Measurements from ENCODE around the gene HOOK1. TPM values are rescaled to one million over a fixed set of nuclear protein-coding genes. Genes with fewer than 3 reads are reported as not detected.
"Not testable (repeated sequence)": the region's sequence is repeated elsewhere in the genome, so short reads cannot be mapped to it uniquely, and the experiment has no call there.

HOOK1 gene
- total RNA-seq, 1 donor from 2014 or later, result 21.2 TPM

DNA sequence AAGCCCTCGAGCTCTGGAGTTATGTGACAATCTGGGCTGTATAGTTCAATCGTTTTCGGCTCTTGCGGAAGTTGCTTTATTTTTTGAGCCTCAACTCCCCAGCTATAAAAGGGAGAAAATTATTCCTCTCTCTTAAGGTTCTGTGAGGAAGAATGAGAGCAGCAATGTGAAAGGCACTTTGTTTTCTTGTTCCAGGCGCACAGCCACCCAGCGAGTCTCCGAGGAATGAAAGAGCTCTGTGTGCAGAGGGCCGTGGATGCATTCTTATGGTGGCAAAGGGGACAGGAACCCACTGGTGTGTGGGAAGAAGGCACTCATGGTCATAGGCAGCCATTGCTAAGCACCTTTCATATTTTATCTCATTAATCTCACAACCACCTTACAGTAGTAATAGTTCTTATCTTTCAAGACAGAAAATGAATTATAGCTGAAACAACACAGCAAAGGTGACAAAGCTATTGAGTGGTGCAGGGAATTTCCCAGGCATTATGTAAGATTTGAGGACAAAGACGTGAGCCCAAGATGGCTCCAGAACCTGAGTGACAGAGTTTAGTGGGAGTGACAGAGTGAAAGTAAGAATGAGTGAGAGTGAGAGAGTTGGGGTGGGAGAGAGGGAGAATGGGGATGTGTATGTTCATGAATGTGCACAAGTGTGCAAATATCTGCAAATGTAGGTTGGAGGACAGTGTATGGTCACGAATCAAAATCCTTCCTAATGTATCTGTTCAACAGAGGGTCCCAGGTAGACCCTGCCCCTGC is 102.5 kb downstream of the HOOK1 start:
- peaks cover 4% of the 10 kb centered on the region for H3K4me1 Mint-ChIP-seq (ENCODE audit: unreplicated experiment)
- H3K4me3 Mint-ChIP-seq, result no peak overlapping the region
- H3K27ac Mint-ChIP-seq, result no peak overlapping the region
- peaks cover 18% of the 10 kb centered on the region for H3K27me3 Mint-ChIP-seq
- H3K9me3 Mint-ChIP-seq, result no peaks in the 10 kb centered on the region
- no peak for DNase-seq (ENCODE audit: extremely low spot score, unreplicated experiment)
- H3K36me3 Mint-ChIP-seq, result peaks cover 3% of the 10 kb centered on the region
- TF ChIP-seq, protein P1, sequence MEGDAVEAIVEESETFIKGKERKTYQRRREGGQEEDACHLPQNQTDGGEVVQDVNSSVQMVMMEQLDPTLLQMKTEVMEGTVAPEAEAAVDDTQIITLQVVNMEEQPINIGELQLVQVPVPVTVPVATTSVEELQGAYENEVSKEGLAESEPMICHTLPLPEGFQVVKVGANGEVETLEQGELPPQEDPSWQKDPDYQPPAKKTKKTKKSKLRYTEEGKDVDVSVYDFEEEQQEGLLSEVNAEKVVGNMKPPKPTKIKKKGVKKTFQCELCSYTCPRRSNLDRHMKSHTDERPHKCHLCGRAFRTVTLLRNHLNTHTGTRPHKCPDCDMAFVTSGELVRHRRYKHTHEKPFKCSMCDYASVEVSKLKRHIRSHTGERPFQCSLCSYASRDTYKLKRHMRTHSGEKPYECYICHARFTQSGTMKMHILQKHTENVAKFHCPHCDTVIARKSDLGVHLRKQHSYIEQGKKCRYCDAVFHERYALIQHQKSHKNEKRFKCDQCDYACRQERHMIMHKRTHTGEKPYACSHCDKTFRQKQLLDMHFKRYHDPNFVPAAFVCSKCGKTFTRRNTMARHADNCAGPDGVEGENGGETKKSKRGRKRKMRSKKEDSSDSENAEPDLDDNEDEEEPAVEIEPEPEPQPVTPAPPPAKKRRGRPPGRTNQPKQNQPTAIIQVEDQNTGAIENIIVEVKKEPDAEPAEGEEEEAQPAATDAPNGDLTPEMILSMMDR (conservative IDR thresholded peaks at IDR 0.05), result no peak

DNA sequence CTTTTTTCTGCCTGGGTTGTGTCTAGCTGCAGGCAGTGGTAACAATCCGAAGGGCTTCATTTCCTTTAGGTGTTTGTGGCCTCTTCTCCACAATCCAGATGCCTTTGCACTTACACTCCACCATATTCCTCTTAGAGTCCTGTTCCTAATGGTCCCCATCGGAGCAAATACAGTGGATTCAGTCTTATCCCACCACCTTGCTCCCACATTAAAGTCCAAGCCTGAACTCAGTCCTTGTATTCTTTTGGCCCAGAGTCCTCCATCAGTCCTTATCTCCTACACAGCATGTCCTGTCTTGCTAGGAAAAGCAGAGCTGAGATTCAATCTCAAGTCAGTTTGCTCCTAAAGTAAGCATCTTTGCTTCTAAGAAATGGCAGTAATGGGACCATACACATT is 103.0 kb downstream of the HOOK1 start:
- no peaks in the 10 kb centered on the region for H3K9me3 Mint-ChIP-seq
- peaks cover 18% of the 10 kb centered on the region for H3K27me3 Mint-ChIP-seq
- no peak for DNase-seq (ENCODE audit: extremely low spot score, unreplicated experiment)
- TF ChIP-seq, protein P1 (conservative IDR thresholded peaks at IDR 0.05), result no peak
- H3K36me3 Mint-ChIP-seq, result peaks cover 3% of the 10 kb centered on the region
- no peak overlapping the region for H3K4me3 Mint-ChIP-seq
- H3K27ac Mint-ChIP-seq, result no peak overlapping the region
- H3K4me1 Mint-ChIP-seq (ENCODE audit: unreplicated experiment), result peaks cover 4% of the 10 kb centered on the region

DNA sequence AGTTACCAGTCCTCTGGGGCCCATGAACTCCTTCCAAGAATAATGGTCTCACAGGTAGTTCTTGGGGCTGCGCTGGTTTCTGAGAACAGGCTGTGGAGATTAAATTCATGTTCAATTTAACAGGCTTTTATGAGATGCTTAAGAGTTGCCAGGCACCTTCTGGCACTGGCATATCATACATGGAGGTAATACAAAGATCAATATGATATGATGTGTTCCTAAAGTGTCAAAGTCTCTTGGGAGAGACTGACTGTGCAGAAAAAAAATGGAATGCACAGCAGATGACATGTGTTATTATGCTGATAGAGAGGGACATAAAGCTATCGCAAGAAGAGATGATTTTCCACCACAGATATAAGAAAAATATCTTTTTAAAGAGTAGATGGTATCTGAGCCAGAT is 105.0 kb downstream of the HOOK1 start:
- H3K36me3 Mint-ChIP-seq, result peaks cover 3% of the 10 kb centered on the region
- H3K27me3 Mint-ChIP-seq, result peaks cover 17% of the 10 kb centered on the region
- TF ChIP-seq, protein P1 (conservative IDR thresholded peaks at IDR 0.05), result no peak
- H3K4me3 Mint-ChIP-seq, result no peak overlapping the region
- H3K9me3 Mint-ChIP-seq, result peaks cover 6% of the 10 kb centered on the region
- peaks cover 4% of the 10 kb centered on the region for H3K4me1 Mint-ChIP-seq (ENCODE audit: unreplicated experiment)
- no peak for DNase-seq (ENCODE audit: extremely low spot score, unreplicated experiment)
- no peak overlapping the region for H3K27ac Mint-ChIP-seq

DNA sequence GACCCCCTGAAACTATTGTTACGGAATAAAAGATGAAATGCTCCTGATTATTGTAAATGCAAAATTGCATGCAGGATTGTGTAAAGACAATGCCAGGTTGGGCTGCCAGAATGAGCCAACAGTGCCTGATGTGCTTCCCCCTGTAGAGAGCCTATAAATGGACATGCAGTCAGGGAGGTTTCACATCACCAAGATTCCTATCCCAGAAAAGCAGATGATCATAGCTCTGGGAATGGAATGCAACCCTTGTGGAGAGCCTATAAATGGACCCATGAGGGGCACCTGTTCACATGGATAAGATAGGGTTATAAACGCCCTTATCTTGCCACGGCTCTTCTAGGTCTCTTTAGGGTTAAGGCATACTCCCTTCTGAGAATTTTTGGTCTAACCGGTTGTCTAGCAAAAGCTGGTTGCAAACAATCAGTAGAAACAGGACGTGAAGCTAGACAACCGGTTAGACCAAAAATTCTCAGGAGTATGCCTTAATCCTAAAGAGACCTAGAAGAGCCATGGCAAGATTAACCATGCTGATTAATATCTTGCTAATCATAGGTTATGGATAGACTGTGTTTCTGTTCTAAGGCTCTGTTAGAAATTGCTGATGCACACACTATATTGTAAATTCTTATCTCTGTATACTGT is 106.6 kb downstream of the HOOK1 start:
- not testable (repeated sequence) for H3K27ac Mint-ChIP-seq; H3K4me1 Mint-ChIP-seq (ENCODE audit: unreplicated experiment)
- H3K27me3 Mint-ChIP-seq, result peaks cover 31% of the 10 kb centered on the region

DNA sequence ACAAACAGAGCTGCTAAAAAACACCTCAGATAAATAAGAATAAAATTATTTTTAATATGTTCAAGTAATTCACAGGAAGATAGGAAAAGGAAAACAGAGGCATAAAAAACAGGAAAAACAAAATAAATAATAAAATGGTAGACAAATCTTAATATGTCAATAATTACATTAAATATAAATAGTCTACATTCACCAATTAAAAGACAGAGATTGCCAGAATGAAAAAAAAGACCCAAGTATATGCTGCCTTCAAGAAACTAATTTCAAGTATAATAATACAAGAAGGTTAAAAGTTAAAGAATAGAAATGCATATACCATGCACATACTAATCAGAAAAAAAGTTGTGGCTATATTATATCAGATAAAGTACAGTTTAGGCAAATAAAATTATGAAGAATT is 109.9 kb downstream of the HOOK1 start:
- Mint-ChIP-seq H3K4me3 (no peak overlapping the region), H3K27ac (no peak overlapping the region), H3K36me3 (no peaks in the 10 kb centered on the region), H3K9me3 (peaks cover 17% of the 10 kb centered on the region), H3K27me3 (peaks cover 53% of the 10 kb centered on the region), H3K4me1 (ENCODE audit: unreplicated experiment) (peaks cover 3% of the 10 kb centered on the region)
- TF ChIP-seq, protein P1 (conservative IDR thresholded peaks at IDR 0.05), result no peak
- DNase-seq (ENCODE audit: extremely low spot score, unreplicated experiment), result no peak

More for the DNA sequence above, 106.6 kb downstream of the HOOK1 start:
- H3K4me3 Mint-ChIP-seq; H3K36me3 Mint-ChIP-seq; DNase-seq (ENCODE audit: extremely low spot score, unreplicated experiment): not testable (repeated sequence)
- peaks cover 17% of the 10 kb centered on the region for H3K9me3 Mint-ChIP-seq

Other genes starting within 250 kb of the HOOK1 start
- 1.5 and 1.8 TPM in 2 replicates for gene CYP2J2, start 111.8 kb downstream of the HOOK1 start, total RNA-seq (ENCODE audit: low replicate concordance)

Data from type B pancreatic cell (in vitro differentiated cells).